ENCODE results near the gene UGT1A8.
"Not testable (repeated sequence)": the region's sequence is repeated elsewhere in the genome, so short reads cannot be mapped to it uniquely, and the experiment has no call there.

The UGT1A8 gene

DNA sequence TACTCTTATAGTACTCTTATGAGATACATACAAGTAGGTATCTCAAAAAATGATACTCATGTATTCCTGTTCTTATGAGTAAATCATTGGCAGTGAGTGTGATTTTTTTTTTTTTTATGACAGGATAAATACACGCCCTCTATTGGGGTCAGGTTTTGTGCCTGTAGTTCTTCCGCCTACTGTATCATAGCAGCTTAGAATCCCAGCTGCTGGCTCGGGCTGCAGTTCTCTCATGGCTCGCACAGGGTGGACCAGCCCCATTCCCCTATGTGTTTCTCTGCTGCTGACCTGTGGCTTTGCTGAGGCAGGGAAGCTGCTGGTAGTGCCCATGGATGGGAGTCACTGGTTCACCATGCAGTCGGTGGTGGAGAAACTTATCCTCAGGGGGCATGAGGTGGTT is at the start of gene UGT1A8:
Gene UGT1A8 (plus strand): TSS at position 158 of the 400 bp plus-strand sequence. CDS start 75 bp downstream, at position 233.
- in situ Hi-C loops (cut with HindIII; ENCODE audit: low pct_ligation_motif_present, low sequenced_read_pairs); H3K4me3 ChIP-seq (ENCODE audit: low read depth, low read length); H3K27ac ChIP-seq; DNase-seq; H3K36me3 ChIP-seq (replicated peaks); H3K27me3 ChIP-seq (replicated peaks): not testable (repeated sequence)

- in situ Hi-C loops (cut with HindIII; ENCODE audit: low pct_ligation_motif_present, low sequenced_read_pairs), result no loop called here
- Histone ChIP-seq H3K27me3 (replicated peaks) (no peaks in the 10 kb centered on the region), H3K27ac (no peak overlapping the region), H3K36me3 (replicated peaks) (no peaks in the 10 kb centered on the region), H3K4me3 (ENCODE audit: low read depth, low read length) (no peak overlapping the region)
- DNase-seq, result no peak
- TF ChIP-seq, protein P1, sequence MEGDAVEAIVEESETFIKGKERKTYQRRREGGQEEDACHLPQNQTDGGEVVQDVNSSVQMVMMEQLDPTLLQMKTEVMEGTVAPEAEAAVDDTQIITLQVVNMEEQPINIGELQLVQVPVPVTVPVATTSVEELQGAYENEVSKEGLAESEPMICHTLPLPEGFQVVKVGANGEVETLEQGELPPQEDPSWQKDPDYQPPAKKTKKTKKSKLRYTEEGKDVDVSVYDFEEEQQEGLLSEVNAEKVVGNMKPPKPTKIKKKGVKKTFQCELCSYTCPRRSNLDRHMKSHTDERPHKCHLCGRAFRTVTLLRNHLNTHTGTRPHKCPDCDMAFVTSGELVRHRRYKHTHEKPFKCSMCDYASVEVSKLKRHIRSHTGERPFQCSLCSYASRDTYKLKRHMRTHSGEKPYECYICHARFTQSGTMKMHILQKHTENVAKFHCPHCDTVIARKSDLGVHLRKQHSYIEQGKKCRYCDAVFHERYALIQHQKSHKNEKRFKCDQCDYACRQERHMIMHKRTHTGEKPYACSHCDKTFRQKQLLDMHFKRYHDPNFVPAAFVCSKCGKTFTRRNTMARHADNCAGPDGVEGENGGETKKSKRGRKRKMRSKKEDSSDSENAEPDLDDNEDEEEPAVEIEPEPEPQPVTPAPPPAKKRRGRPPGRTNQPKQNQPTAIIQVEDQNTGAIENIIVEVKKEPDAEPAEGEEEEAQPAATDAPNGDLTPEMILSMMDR (IDR thresholded peaks at IDR 0.05; ENCODE audit: low read depth, low read length, missing control alignments), result no peak
These were observed 46.4 kb upstream of the UGT1A8 start for GRCh38 chr2:233571001-233571400.

- Histone ChIP-seq H3K27me3 (replicated peaks) (no peaks in the 10 kb centered on the region), H3K27ac (no peak overlapping the region), H3K36me3 (replicated peaks) (no peaks in the 10 kb centered on the region), H3K4me3 (ENCODE audit: low read depth, low read length) (no peak overlapping the region)
- TF ChIP-seq, protein P1 (IDR thresholded peaks at IDR 0.05; ENCODE audit: low read depth, low read length, missing control alignments), result no peak
- in situ Hi-C loops (cut with HindIII; ENCODE audit: low pct_ligation_motif_present, low sequenced_read_pairs), result no loop called here
- no peak for DNase-seq
These were observed 46.0 kb upstream of the UGT1A8 start for GRCh38 chr2:233571462-233571861.

- in situ Hi-C loops (cut with HindIII; ENCODE audit: low pct_ligation_motif_present, low sequenced_read_pairs), result no loop called here
- no peak overlapping the region for H3K4me3 ChIP-seq (ENCODE audit: low read depth, low read length)
- TF ChIP-seq, protein P1 (IDR thresholded peaks at IDR 0.05; ENCODE audit: low read depth, low read length, missing control alignments), result no peak
These were observed 45.0 kb upstream of the UGT1A8 start for GRCh38 chr2:233572468-233572867.

GRCh38 chr2:233577341-233577740 is 40.1 kb upstream of the UGT1A8 start:
- H3K36me3 ChIP-seq (replicated peaks); H3K4me3 ChIP-seq (ENCODE audit: low read depth, low read length); in situ Hi-C loops (cut with HindIII; ENCODE audit: low pct_ligation_motif_present, low sequenced_read_pairs); DNase-seq; H3K27me3 ChIP-seq (replicated peaks); H3K27ac ChIP-seq: not testable (repeated sequence)

More at GRCh38 chr2:233572468-233572867, 45.0 kb upstream of the UGT1A8 start:
- Histone ChIP-seq H3K27ac (no peak overlapping the region), H3K36me3 (replicated peaks) (no peaks in the 10 kb centered on the region), H3K27me3 (replicated peaks) (no peaks in the 10 kb centered on the region)
- no peak for DNase-seq

- H3K36me3 ChIP-seq (replicated peaks); DNase-seq; H3K27ac ChIP-seq; in situ Hi-C loops (cut with HindIII; ENCODE audit: low pct_ligation_motif_present, low sequenced_read_pairs); H3K27me3 ChIP-seq (replicated peaks); H3K4me3 ChIP-seq (ENCODE audit: low read depth, low read length): not testable (repeated sequence)
These were observed 34.0 kb upstream of the UGT1A8 start for GRCh38 chr2:233583217-233583965.

- TF ChIP-seq, protein P1 (IDR thresholded peaks at IDR 0.05; ENCODE audit: low read depth, low read length, missing control alignments), result no peak
- H3K27ac ChIP-seq, result no peak overlapping the region
- H3K4me3 ChIP-seq (ENCODE audit: low read depth, low read length), result no peak overlapping the region
- no peaks in the 10 kb centered on the region for H3K36me3 ChIP-seq (replicated peaks)
- no peak for DNase-seq
- in situ Hi-C loops (cut with HindIII; ENCODE audit: low pct_ligation_motif_present, low sequenced_read_pairs), result no loop called here
- no peaks in the 10 kb centered on the region for H3K27me3 ChIP-seq (replicated peaks)
These were observed 33.2 kb upstream of the UGT1A8 start for GRCh38 chr2:233584210-233584609.
